PC-3 (cell line): ENCODE measurements around the gene EYS. TPM values are rescaled to one million over a fixed set of nuclear protein-coding genes. Genes with fewer than 3 reads are reported as not detected.

Experiments
- ATAC-seq: fragments of 200-7000 bp; cut with Tn5 transposase; 2 replicates; pipeline ENCODE4 v1.9.1; 2020; ENCODE audit warnings: mild to moderate bottlenecking, moderate library complexity
- BruUV-seq: library from RNA; stranded (reverse); fragments of 400-500 nt; replicated peaks from 2 replicates; lab custom pipeline; 2021; lab: Mats Ljungman, UMichigan
- CTCF ChIA-PET: fragments of 300-600 bp; sonication (Branson Sonifier 250); formaldehyde crosslinking; loops from one replicate; lab custom pipeline; 2022; ENCODE audit warnings: antibody characterized with exemption; lab: Charles Lee
- POLR2A ChIA-PET: fragments of 300-600 bp; sonication (Branson Sonifier 250); formaldehyde crosslinking; loops from one replicate; lab custom pipeline; 2022; ENCODE audit warnings: antibody characterized with exemption; ENCODE audit not compliant: unreplicated experiment; lab: Charles Lee
- DNase-seq: peaks from one replicate; pipeline ENCODE4 v3.0.0-alpha.2; 2015
- H2AFZ ChIP-seq: fragments of 300-600 bp; sonication (generic); 2 replicates; pipeline ENCODE4 v1.6.0; 2016; ENCODE audit warnings: antibody characterized with exemption, low read length
- H3F3A ChIP-seq: fragments of 300-600 bp; sonication (generic); one replicate; pipeline ENCODE4 v1.6.0; 2017; ENCODE audit warnings: antibody characterized with exemption, low read length, control low read depth, mild to moderate bottlenecking; ENCODE audit not compliant: unreplicated experiment
- H3K27ac ChIP-seq: fragments of 300-600 bp; sonication (generic); 2 replicates; pipeline ENCODE4 v1.5.1; 2016; ENCODE audit warnings: mild to moderate bottlenecking, low read length
- H3K27me3 ChIP-seq: fragments of 300-600 bp; sonication (generic); 2 replicates; pipeline ENCODE4 v1.6.1; 2016; ENCODE audit warnings: low read length, mixed read lengths
- H3K36me3 ChIP-seq: fragments of 300-600 bp; sonication (generic); 2 replicates; pipeline ENCODE4 v1.6.1; 2016; ENCODE audit warnings: low read depth, mixed run types, low read length, mixed read lengths
- H3K4me1 ChIP-seq: fragments of 300-600 bp; sonication (generic); 2 replicates; pipeline ENCODE4 v1.5.1; 2016; ENCODE audit warnings: low read length; ENCODE audit not compliant: insufficient read depth
- H3K4me2 ChIP-seq: fragments of 300-600 bp; sonication (generic); 2 replicates; pipeline ENCODE4 v1.6.0; 2016; ENCODE audit warnings: low read length
- H3K4me3 ChIP-seq: fragments of 300-600 bp; sonication (generic); 2 replicates; pipeline ENCODE4 v1.5.1; 2016; ENCODE audit warnings: mild to moderate bottlenecking, low read length, mixed read lengths
- H3K79me2 ChIP-seq: fragments of 300-600 bp; sonication (generic); 2 replicates; pipeline ENCODE4 v1.6.1; 2017; ENCODE audit warnings: low read length, mixed read lengths
- H3K9ac ChIP-seq: fragments of 300-600 bp; sonication (generic); 2 replicates; pipeline ENCODE4 v1.6.0; 2016; ENCODE audit warnings: mild to moderate bottlenecking, low read length
- H3K9me2 ChIP-seq: fragments of 300-600 bp; sonication (generic); replicated peaks from 2 replicates; pipeline ENCODE4 v1.6.1; 2016; ENCODE audit warnings: mixed run types, low read length, mixed read lengths
- H3K9me3 ChIP-seq: fragments of 300-600 bp; sonication (generic); 2 replicates; pipeline ENCODE4 v1.6.1; 2016; ENCODE audit warnings: low read length, mixed read lengths
- H4K20me1 ChIP-seq: fragments of 300-600 bp; sonication (generic); 2 replicates; pipeline ENCODE4 v1.6.1; 2016; ENCODE audit warnings: low read length, mixed read lengths
- EZH2 ChIP-seq: fragments of 300-600 bp; sonication (generic); IDR thresholded peaks from one replicate; pipeline ENCODE4 v1.6.1; 2017; ENCODE audit warnings: antibody characterized with exemption, mild to moderate bottlenecking, low read length; ENCODE audit not compliant: unreplicated experiment
- EZH2phosphoT487 ChIP-seq: fragments of 300-600 bp; sonication (generic); IDR thresholded peaks from 2 replicates; pipeline ENCODE4 v1.6.1; 2018; ENCODE audit warnings: mild to moderate bottlenecking, antibody characterized with exemption, low read length, borderline replicate concordance
- intact Hi-C: fragments of 100-400 bp; cut with micrococcal nuclease; formaldehyde crosslinking; loops from 2 replicates; pipeline ENCODE4 v1.9.0; 2023
- total RNA-seq: library from RNA; depleted of rRNA; stranded (reverse); fragments of >200 nt; gene quantifications from 2 replicates; pipeline ENCODE4 v1.2.3, GENCODE V29; 2014
- TF ChIP-seq, protein P1 (sequence below): fragments of 300-600 bp; sonication (generic); conservative IDR thresholded peaks from 2 replicates; pipeline ENCODE4 v1.5.1; 2017; ENCODE audit warnings: antibody characterized with exemption, low read depth, mild to moderate bottlenecking, low read length

The EYS gene
- total RNA-seq, 1 experiment from 2014 or later, result 0.07 TPM

DNA sequence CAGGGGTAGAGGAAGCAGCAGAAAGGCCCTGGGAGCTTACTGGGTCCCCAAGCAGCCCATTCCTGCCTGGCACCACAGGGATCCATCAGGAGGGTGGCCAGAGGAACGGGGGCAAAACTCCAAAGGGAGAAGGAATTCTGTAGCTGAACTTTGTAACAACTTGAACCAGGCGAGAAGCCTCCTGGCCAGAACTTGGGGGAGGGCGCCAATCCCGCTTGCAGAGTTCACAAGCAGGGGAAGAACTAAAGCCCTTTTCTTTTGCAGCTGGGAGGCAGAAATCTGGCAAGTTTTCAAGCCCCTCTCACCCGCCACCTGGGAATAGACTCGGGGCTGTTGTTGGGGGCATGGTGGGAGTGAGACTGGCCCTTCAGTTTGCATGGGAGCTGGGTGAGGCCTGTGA lies 1882.3 kb downstream of the EYS start:
- no peaks in the 10 kb centered on the region for H3F3A ChIP-seq
- ChIA-PET CTCF (no interaction called here), POLR2A (no interaction called here)
- DNase-seq (no peak), ATAC-seq (no peak)
- no peaks in the 10 kb centered on the region for H3K36me3 ChIP-seq
- no peak overlapping the region for H3K4me3 ChIP-seq
- no peaks in the 10 kb centered on the region for H3K9me2 ChIP-seq
- TF ChIP-seq EZH2phosphoT487 (no peak), EZH2 (no peak)
- TF ChIP-seq, protein P1, sequence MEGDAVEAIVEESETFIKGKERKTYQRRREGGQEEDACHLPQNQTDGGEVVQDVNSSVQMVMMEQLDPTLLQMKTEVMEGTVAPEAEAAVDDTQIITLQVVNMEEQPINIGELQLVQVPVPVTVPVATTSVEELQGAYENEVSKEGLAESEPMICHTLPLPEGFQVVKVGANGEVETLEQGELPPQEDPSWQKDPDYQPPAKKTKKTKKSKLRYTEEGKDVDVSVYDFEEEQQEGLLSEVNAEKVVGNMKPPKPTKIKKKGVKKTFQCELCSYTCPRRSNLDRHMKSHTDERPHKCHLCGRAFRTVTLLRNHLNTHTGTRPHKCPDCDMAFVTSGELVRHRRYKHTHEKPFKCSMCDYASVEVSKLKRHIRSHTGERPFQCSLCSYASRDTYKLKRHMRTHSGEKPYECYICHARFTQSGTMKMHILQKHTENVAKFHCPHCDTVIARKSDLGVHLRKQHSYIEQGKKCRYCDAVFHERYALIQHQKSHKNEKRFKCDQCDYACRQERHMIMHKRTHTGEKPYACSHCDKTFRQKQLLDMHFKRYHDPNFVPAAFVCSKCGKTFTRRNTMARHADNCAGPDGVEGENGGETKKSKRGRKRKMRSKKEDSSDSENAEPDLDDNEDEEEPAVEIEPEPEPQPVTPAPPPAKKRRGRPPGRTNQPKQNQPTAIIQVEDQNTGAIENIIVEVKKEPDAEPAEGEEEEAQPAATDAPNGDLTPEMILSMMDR, result no peak
- H4K20me1 ChIP-seq, result no peaks in the 10 kb centered on the region
- H3K79me2 ChIP-seq, result no peaks in the 10 kb centered on the region
- H3K27me3 ChIP-seq, result no peaks in the 10 kb centered on the region
- no peaks in the 10 kb centered on the region for H3K4me1 ChIP-seq
- no peak overlapping the region for H3K27ac ChIP-seq
- intact Hi-C loops, result no loop called here
- no TSS peak for BruUV-seq
- no peak overlapping the region for H3K4me2 ChIP-seq
- no peaks in the 10 kb centered on the region for H3K9me3 ChIP-seq
- no peak overlapping the region for H3K9ac ChIP-seq
- H2AFZ ChIP-seq, result no peak overlapping the region

DNA sequence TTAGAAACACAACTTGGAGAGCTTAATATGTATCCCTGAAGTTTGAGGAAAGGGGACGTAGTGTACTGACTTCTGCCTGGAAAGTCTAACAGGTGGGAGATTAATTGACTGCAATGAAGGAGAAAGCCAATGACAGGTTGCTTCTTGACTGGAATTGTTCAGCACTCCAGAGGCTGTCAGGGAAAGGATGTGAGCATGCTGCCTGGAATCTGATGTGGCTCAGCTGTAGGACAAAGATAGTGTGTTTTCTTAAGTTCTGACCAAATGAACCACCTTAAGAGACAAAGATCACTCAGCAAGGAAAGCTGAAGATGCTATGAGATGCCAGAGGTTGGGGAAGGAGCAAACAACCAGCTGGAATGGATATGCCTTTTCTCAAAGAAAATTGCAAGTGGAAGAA lies 1885.6 kb downstream of the EYS start:
- Histone ChIP-seq H3K4me1 (no peaks in the 10 kb centered on the region), H3K9ac (no peak overlapping the region), H3F3A (no peaks in the 10 kb centered on the region), H3K4me3 (no peak overlapping the region), H3K27me3 (no peaks in the 10 kb centered on the region), H3K9me3 (no peaks in the 10 kb centered on the region), H3K9me2 (no peaks in the 10 kb centered on the region), H2AFZ (no peak overlapping the region), H3K36me3 (no peaks in the 10 kb centered on the region), H3K4me2 (no peak overlapping the region), H3K27ac (no peak overlapping the region), H3K79me2 (no peaks in the 10 kb centered on the region), H4K20me1 (no peaks in the 10 kb centered on the region)
- DNase-seq (no peak), ATAC-seq (no peak)
- CTCF ChIA-PET, result interaction anchor here (0.6 kb wide), 1 partner anchor 915 kb away, joined by 3 read pairs; no protein-coding TSS in a partner anchor
- POLR2A ChIA-PET, result interaction anchor here (0.6 kb wide), 1 partner anchor 44 kb away, joined by 12 read pairs; no protein-coding TSS in a partner anchor
- BruUV-seq, result no TSS peak
- intact Hi-C loops, result no loop called here
- no peak for TF ChIP-seq EZH2
- TF ChIP-seq, protein P1, result no peak
- no peak for TF ChIP-seq EZH2phosphoT487

DNA sequence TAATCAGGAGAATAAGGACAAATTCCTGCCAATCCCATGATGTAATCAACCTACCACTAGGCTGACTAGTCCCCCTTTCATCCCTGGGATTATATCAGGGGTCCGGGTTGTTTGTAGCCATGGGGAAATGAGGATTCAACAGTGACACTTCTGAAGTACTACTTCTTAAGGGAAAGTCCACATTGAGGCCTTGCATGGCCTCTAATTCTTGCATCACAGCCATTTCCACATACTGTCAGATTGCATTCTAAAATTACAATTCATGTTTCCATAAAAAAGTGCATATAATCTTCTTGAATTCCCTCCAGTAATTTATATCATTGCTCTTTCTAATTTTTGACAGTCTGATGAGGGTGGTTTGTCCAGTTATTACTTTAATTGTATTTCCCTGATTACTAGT lies 1887.2 kb downstream of the EYS start:
- DNase-seq (no peak), ATAC-seq (no peak)
- no peak overlapping the region for H3K4me2 ChIP-seq
- ChIA-PET CTCF (no interaction called here), POLR2A (no interaction called here)
- intact Hi-C loops, result no loop called here
- no peak overlapping the region for H2AFZ ChIP-seq
- H3F3A ChIP-seq, result no peaks in the 10 kb centered on the region
- H3K27me3 ChIP-seq, result no peaks in the 10 kb centered on the region
- H3K9me3 ChIP-seq, result no peaks in the 10 kb centered on the region
- H3K4me1 ChIP-seq, result no peaks in the 10 kb centered on the region
- H3K27ac ChIP-seq, result no peak overlapping the region
- H4K20me1 ChIP-seq, result no peaks in the 10 kb centered on the region
- H3K4me3 ChIP-seq, result no peak overlapping the region
- TF ChIP-seq EZH2, result no peak
- TF ChIP-seq, protein P1, result no peak
- TF ChIP-seq EZH2phosphoT487, result no peak
- no TSS peak for BruUV-seq
- H3K9ac ChIP-seq, result no peak overlapping the region
- H3K9me2 ChIP-seq, result no peaks in the 10 kb centered on the region
- H3K36me3 ChIP-seq, result no peaks in the 10 kb centered on the region
- no peaks in the 10 kb centered on the region for H3K79me2 ChIP-seq
